ENCODE data around the gene PTPRD. TPM values are rescaled to one million over a fixed set of nuclear protein-coding genes. Genes with fewer than 3 reads are reported as not detected.

Gene PTPRD
- total and polyA plus RNA-seq, 3 experiments from 2014 or later, result 0.02 to 0.04 TPM; not detected in 1

DNA sequence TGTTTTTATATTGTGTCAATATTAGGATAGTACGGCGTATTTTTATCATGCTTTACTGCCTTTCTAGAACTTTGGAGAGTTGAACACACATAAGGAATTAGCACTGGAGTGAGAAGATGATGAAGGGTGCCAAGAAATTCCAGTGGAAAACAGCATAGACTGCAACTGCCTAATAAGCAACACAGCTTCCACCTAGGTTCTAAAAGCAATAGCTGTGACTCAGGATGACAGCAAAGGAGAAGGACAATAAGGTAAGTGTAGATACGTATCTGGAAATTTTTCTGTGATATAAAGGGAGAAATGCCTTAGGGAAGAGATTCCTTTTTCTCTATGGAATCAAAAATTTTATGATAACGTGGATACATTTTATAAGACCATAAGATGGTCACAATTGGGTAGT lies 7.4 kb downstream of the PTPRD start:
- no peaks in the 10 kb centered on the region for H3K27me3 ChIP-seq (ENCODE audit: insufficient read depth, low read length, poor library complexity, severe bottlenecking)
- Mint-ChIP-seq H3K4me1 (no peaks in the 10 kb centered on the region), H3K9me3 (peaks cover 0 to 46% (median 2%) of the 10 kb centered on the region in 5 donors), H3K27ac (no peak overlapping the region), H3K27me3 (no peaks in the 10 kb centered on the region), H3K4me3 (no peak overlapping the region), H3K36me3 (no peaks in the 10 kb centered on the region)
- DNase-seq, result no peak
- ChIA-PET POLR2A (no interaction called here), CTCF (no interaction called here)
- no peaks in the 10 kb centered on the region for H3K36me3 ChIP-seq (ENCODE audit: insufficient read depth, low read length)
- H3K9me3 ChIP-seq (ENCODE audit: low read length), result no peaks in the 10 kb centered on the region
- no peak overlapping the region for H3K27ac ChIP-seq (ENCODE audit: low read depth, low read length)
- H3K4me1 ChIP-seq (ENCODE audit: insufficient read depth, low read length), result no peaks in the 10 kb centered on the region
- no peak overlapping the region for H3K4me3 ChIP-seq (ENCODE audit: low read length)

DNA sequence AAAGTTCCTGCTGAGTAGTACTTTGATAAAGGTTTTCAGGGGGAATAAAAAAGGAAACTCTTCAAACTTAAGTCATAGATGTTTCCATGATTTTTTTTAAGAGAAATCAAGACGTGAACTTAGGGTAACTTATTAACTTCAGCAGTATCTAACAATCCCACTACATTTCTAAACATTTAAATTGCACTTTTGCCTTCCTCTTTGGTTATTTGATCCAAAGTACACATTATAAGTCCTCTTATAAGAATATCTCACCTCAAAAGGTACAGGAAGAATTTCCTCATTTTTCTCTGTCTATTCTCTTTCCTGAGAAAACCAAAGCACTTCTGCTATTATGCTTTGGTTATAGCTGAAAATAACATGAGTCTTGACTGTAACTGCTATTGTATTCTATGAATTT lies 7.9 kb downstream of the PTPRD start:
- ChIA-PET CTCF (no interaction called here), POLR2A (no interaction called here)
- H3K36me3 Mint-ChIP-seq, result no peaks in the 10 kb centered on the region
- H3K4me3 Mint-ChIP-seq, result no peak overlapping the region
- H3K27me3 Mint-ChIP-seq, result no peaks in the 10 kb centered on the region
- H3K27me3 ChIP-seq (ENCODE audit: insufficient read depth, low read length, poor library complexity, severe bottlenecking), result no peaks in the 10 kb centered on the region
- H3K4me1 Mint-ChIP-seq, result no peaks in the 10 kb centered on the region
- DNase-seq, result no peak
- H3K4me3 ChIP-seq (ENCODE audit: low read length), result no peak overlapping the region
- peaks cover 0 to 47% (median 2%) of the 10 kb centered on the region in 5 donors for H3K9me3 Mint-ChIP-seq
- no peaks in the 10 kb centered on the region for H3K9me3 ChIP-seq (ENCODE audit: low read length)
- H3K27ac ChIP-seq (ENCODE audit: low read depth, low read length), result no peak overlapping the region
- no peak overlapping the region for H3K27ac Mint-ChIP-seq
- no peaks in the 10 kb centered on the region for H3K36me3 ChIP-seq (ENCODE audit: insufficient read depth, low read length)
- no peaks in the 10 kb centered on the region for H3K4me1 ChIP-seq (ENCODE audit: insufficient read depth, low read length)

DNA sequence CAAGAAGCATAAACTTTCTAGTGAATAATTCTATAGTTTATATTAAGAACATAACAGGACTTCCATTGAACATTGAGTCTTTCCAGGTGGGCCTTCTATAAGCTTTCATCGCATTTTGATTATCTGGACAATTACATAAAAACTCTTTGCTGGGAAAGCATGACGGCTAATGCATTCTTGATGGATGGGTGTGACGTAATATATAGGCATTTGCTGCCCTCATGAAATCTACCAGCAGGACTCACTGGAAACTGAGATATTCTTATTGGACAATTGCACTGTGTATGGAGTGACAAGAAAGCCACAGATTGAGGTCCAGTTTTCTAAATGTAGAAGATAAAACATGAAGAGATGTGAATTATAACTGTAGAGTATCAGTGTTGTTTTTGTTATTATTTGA lies 15.0 kb downstream of the PTPRD start:
- H3K36me3 Mint-ChIP-seq, result no peaks in the 10 kb centered on the region
- H3K4me3 Mint-ChIP-seq, result no peak overlapping the region
- H3K36me3 ChIP-seq (ENCODE audit: insufficient read depth, low read length), result no peaks in the 10 kb centered on the region
- ChIA-PET POLR2A (no interaction called here), CTCF (no interaction called here)
- H3K27me3 ChIP-seq (ENCODE audit: insufficient read depth, low read length, poor library complexity, severe bottlenecking), result no peaks in the 10 kb centered on the region
- no peaks in the 10 kb centered on the region for H3K9me3 ChIP-seq (ENCODE audit: low read length)
- H3K4me1 Mint-ChIP-seq, result no peaks in the 10 kb centered on the region
- H3K4me3 ChIP-seq (ENCODE audit: low read length), result no peak overlapping the region
- no peaks in the 10 kb centered on the region for H3K27me3 Mint-ChIP-seq
- H3K27ac ChIP-seq (ENCODE audit: low read depth, low read length), result no peak overlapping the region
- no peaks in the 10 kb centered on the region for H3K4me1 ChIP-seq (ENCODE audit: insufficient read depth, low read length)
- no peak overlapping the region for H3K27ac Mint-ChIP-seq
- DNase-seq, result no peak
- H3K9me3 Mint-ChIP-seq, result peaks cover 2 to 37% (median 5%) of the 10 kb centered on the region in 5 donors

DNA sequence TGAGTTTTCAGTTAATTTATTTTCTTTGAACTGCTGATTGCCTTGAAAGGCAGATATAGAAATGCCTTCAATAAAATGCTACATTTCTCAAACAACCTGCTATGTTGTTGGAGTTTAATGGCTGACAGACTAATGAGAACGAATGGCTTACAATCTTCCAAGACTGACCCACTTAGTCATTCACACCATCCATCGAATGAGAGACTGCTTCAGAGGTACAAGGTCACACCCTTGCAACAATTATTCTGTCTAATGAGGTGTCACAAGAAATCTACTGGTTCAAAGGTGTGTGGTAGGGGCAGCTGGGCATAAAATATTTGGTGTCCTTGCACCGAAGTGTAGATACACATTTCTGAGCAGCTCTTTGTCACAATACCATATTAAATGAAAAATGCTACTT lies 18.3 kb downstream of the PTPRD start:
- H3K4me3 Mint-ChIP-seq, result no peak overlapping the region
- ChIA-PET CTCF (no interaction called here), POLR2A (no interaction called here)
- Histone ChIP-seq H3K4me3 (ENCODE audit: low read length) (no peak overlapping the region), H3K27ac (ENCODE audit: low read depth, low read length) (no peak overlapping the region), H3K9me3 (ENCODE audit: low read length) (no peaks in the 10 kb centered on the region), H3K4me1 (ENCODE audit: insufficient read depth, low read length) (no peaks in the 10 kb centered on the region), H3K36me3 (ENCODE audit: insufficient read depth, low read length) (no peaks in the 10 kb centered on the region), H3K27me3 (ENCODE audit: insufficient read depth, low read length, poor library complexity, severe bottlenecking) (no peaks in the 10 kb centered on the region)
- no peaks in the 10 kb centered on the region for H3K27me3 Mint-ChIP-seq
- H3K27ac Mint-ChIP-seq, result no peak overlapping the region
- no peak for DNase-seq
- H3K4me1 Mint-ChIP-seq, result no peaks in the 10 kb centered on the region
- H3K36me3 Mint-ChIP-seq, result no peaks in the 10 kb centered on the region
- peaks cover 5 to 34% (median 12%) of the 10 kb centered on the region in 5 donors for H3K9me3 Mint-ChIP-seq

DNA sequence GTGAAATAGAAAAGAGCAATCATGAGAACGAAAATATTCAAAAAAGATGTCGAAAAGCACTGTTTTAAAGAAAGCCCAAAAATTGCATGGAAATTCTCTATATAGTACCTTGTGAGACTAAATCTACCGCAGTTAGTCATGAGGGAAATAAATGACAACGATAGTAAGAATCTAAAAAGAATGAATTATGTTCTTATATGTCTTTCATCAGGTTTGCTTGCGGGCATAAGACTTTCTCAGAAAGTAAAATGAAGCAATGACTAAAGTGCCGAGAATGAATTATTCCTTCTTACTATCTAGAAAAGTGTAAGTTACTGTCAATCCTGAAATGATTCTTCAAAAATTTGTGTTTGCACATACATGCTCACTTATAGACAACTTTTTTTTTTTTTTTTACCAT lies 26.4 kb downstream of the PTPRD start:
- POLR2A ChIA-PET, result no interaction called here
- H3K27ac ChIP-seq (ENCODE audit: low read depth, low read length), result no peak overlapping the region
- no peak for DNase-seq
- Mint-ChIP-seq H3K27ac (no peak overlapping the region), H3K4me3 (no peak overlapping the region), H3K9me3 (peaks cover 10 to 44% (median 19%) of the 10 kb centered on the region in 5 donors), H3K27me3 (no peaks in the 10 kb centered on the region), H3K36me3 (no peaks in the 10 kb centered on the region), H3K4me1 (no peaks in the 10 kb centered on the region)
- CTCF ChIA-PET, result no interaction called here
- H3K4me1 ChIP-seq (ENCODE audit: insufficient read depth, low read length), result no peaks in the 10 kb centered on the region
- no peaks in the 10 kb centered on the region for H3K9me3 ChIP-seq (ENCODE audit: low read length)
- no peaks in the 10 kb centered on the region for H3K36me3 ChIP-seq (ENCODE audit: insufficient read depth, low read length)
- no peak overlapping the region for H3K4me3 ChIP-seq (ENCODE audit: low read length)
- no peaks in the 10 kb centered on the region for H3K27me3 ChIP-seq (ENCODE audit: insufficient read depth, low read length, poor library complexity, severe bottlenecking)

DNA sequence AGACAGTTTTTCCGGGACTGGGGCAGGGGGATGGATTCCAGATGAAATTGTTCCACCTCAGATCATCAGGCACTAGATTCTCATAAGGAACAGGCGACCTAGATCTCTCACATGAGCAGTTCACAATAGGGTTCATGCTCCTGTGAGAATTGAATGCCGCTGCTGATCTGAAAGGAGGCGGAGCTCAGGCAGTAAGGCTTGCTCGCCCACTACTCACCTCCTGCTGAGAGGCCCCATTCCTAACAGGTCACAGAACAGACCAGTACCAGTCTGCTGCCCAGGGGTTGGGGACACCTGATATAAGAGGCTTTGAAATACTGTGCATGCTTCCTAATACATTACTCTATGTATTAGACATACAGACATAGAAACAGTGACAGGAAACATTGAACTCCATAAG lies 41.1 kb downstream of the PTPRD start:
- H3K27me3 ChIP-seq (ENCODE audit: insufficient read depth, low read length, poor library complexity, severe bottlenecking), result no peaks in the 10 kb centered on the region
- POLR2A ChIA-PET, result no interaction called here
- Mint-ChIP-seq H3K27me3 (no peaks in the 10 kb centered on the region), H3K4me1 (no peaks in the 10 kb centered on the region), H3K27ac (no peak overlapping the region), H3K4me3 (no peak overlapping the region), H3K9me3 (peaks cover 3 to 26% (median 14%) of the 10 kb centered on the region in 5 donors), H3K36me3 (no peaks in the 10 kb centered on the region)
- no peaks in the 10 kb centered on the region for H3K36me3 ChIP-seq (ENCODE audit: insufficient read depth, low read length)
- CTCF ChIA-PET, result no interaction called here
- H3K9me3 ChIP-seq (ENCODE audit: low read length), result peaks cover 4% of the 10 kb centered on the region
- no peaks in the 10 kb centered on the region for H3K4me1 ChIP-seq (ENCODE audit: insufficient read depth, low read length)
- no peak for DNase-seq
- no peak overlapping the region for H3K27ac ChIP-seq (ENCODE audit: low read depth, low read length)
- no peak overlapping the region for H3K4me3 ChIP-seq (ENCODE audit: low read length)

DNA sequence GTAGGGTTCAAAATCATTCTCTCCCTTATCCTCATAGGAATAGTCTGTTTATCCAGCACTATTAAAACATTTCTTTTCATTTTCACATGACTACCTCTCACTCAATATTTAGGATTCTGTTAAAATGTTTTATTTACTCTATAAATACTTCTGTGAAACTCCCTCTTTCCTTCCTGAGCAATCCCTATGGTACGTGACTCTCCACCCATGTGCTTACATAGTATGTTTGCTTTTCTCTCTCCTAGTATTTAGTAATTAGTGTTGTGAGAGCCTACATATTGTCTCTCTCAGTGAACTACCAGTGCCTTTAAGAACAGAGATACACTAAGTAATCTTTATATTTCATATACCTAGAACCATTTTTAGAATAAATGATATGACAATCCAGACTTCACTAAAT lies 46.0 kb downstream of the PTPRD start:
- Histone ChIP-seq H3K4me1 (ENCODE audit: insufficient read depth, low read length) (no peaks in the 10 kb centered on the region), H3K27me3 (ENCODE audit: insufficient read depth, low read length, poor library complexity, severe bottlenecking) (no peaks in the 10 kb centered on the region), H3K9me3 (ENCODE audit: low read length) (no peaks in the 10 kb centered on the region), H3K36me3 (ENCODE audit: insufficient read depth, low read length) (no peaks in the 10 kb centered on the region), H3K4me3 (ENCODE audit: low read length) (no peak overlapping the region), H3K27ac (ENCODE audit: low read depth, low read length) (no peak overlapping the region)
- no peak for DNase-seq
- Mint-ChIP-seq H3K4me1 (no peaks in the 10 kb centered on the region), H3K27me3 (no peaks in the 10 kb centered on the region), H3K27ac (no peak overlapping the region), H3K9me3 (peaks cover 6 to 20% (median 12%) of the 10 kb centered on the region in 5 donors), H3K36me3 (no peaks in the 10 kb centered on the region), H3K4me3 (no peak overlapping the region)
- ChIA-PET POLR2A (no interaction called here), CTCF (no interaction called here)

DNA sequence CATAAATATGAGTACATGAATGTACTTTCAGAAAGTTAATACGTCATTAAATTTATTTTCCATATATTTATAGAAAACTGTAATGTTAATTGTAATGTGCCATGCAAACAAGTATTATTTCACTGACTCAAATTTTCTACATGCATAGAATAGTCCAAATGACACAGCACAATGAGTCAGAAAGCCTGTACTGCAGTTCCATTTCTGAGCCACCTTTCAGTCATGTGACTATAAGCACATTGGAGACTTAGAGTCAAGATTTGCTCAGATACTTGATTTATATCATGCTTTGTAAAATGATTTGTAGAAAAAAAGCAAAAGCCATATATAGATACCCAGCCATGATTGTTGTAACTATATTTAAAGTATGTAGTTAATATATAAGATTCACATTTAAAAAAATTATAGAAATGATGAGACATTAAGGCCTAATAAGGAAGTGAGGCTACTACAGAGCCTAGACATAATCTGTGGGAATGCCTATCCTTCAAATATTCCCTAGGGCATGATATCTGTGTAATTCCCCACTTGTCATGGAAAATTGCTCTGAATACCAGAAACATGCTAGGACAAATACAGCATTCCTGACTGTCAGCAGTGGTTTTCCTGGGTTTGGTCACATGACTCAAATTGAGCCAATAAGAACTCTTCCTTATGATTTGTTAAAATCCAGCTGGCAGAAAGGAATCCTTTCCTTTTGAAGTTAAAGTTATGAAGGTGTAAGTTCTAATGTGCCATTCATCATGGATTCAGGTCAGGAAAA lies 50.0 kb downstream of the PTPRD start:
- CTCF ChIA-PET, result no interaction called here
- H3K9me3 ChIP-seq (ENCODE audit: low read length), result no peaks in the 10 kb centered on the region
- no peak for DNase-seq
- peaks cover 6 to 26% (median 12%) of the 10 kb centered on the region in 5 donors for H3K9me3 Mint-ChIP-seq
- POLR2A ChIA-PET, result no interaction called here
- H3K4me3 ChIP-seq (ENCODE audit: low read length), result no peak overlapping the region
- H3K27me3 Mint-ChIP-seq, result no peaks in the 10 kb centered on the region
- H3K4me3 Mint-ChIP-seq, result no peak overlapping the region
- no peaks in the 10 kb centered on the region for H3K36me3 Mint-ChIP-seq
- H3K27me3 ChIP-seq (ENCODE audit: insufficient read depth, low read length, poor library complexity, severe bottlenecking), result no peaks in the 10 kb centered on the region
- no peak overlapping the region for H3K27ac Mint-ChIP-seq
- no peak overlapping the region for H3K27ac ChIP-seq (ENCODE audit: low read depth, low read length)
- H3K36me3 ChIP-seq (ENCODE audit: insufficient read depth, low read length), result no peaks in the 10 kb centered on the region
- H3K4me1 ChIP-seq (ENCODE audit: insufficient read depth, low read length), result no peaks in the 10 kb centered on the region
- no peaks in the 10 kb centered on the region for H3K4me1 Mint-ChIP-seq
